Fibroblast of lung (primary cell): ENCODE data around the gene MAP3K7CL. TPM values are rescaled to one million over a fixed set of nuclear protein-coding genes. Genes with fewer than 3 reads are reported as not detected.

Experiments used
- DNase-seq, 2 donors: peaks; one replicate each; pipeline versions ENCODE4 v3.0.0 to v3.0.0-alpha.2; 2010; ENCODE audit warnings: low read depth in 2 of 2
- H2AFZ ChIP-seq: 2 replicates; pipeline ENCODE4 v1.5.1; 2012; ENCODE audit warnings: low read length, control low read depth, inconsistent platforms
- H3K27ac ChIP-seq: 2 replicates; pipeline ENCODE4 v1.5.1; 2011; ENCODE audit warnings: low read length, control low read depth; ENCODE audit not compliant: insufficient read depth
- H3K27me3 ChIP-seq: 2 replicates; pipeline ENCODE4 v1.5.1; 2011; ENCODE audit warnings: mild to moderate bottlenecking, low read length; ENCODE audit not compliant: control insufficient read depth, insufficient read depth
- H3K36me3 ChIP-seq: 2 replicates; pipeline ENCODE4 v1.5.1; 2011; ENCODE audit warnings: low read length; ENCODE audit not compliant: control insufficient read depth, insufficient read depth
- H3K4me1 ChIP-seq: 2 replicates; pipeline ENCODE4 v1.5.1; 2011; ENCODE audit warnings: low read length; ENCODE audit not compliant: control insufficient read depth, insufficient read depth; ENCODE audit errors: extremely low read depth
- H3K4me2 ChIP-seq: 2 replicates; pipeline ENCODE4 v1.5.1; 2011; ENCODE audit warnings: low read length, control low read depth; ENCODE audit not compliant: insufficient read depth; ENCODE audit errors: extremely low read depth
- H3K4me3 ChIP-seq, 4 experiments: fragments of 200-600 bp in 1 of 4; sonication (generic) in 1 of 4; replicated peaks in 1 of 4; 2 replicates each; pipeline ENCODE4 v1.5.1; 2011 to 2016; ENCODE audit warnings: low read length in 4 of 4, low read depth in 3 of 4, mild to moderate bottlenecking in 3 of 4, control low read depth in 2 of 4, inconsistent platforms in 1 of 4, mixed read lengths in 1 of 4; ENCODE audit not compliant: insufficient read depth in 1 of 4; ENCODE audit errors: control extremely low read depth in 1 of 4
- H3K79me2 ChIP-seq: 2 replicates; pipeline ENCODE4 v1.5.1; 2012; ENCODE audit warnings: mild to moderate bottlenecking, low read length, inconsistent platforms; ENCODE audit not compliant: control insufficient read depth, insufficient read depth
- H3K9ac ChIP-seq: 2 replicates; pipeline ENCODE4 v1.5.1; 2011; ENCODE audit warnings: mild to moderate bottlenecking, low read length, control low read depth; ENCODE audit not compliant: insufficient read depth
- H3K9me3 ChIP-seq: 2 replicates; pipeline ENCODE4 v1.5.1; 2012; ENCODE audit warnings: low read depth, low read length; ENCODE audit not compliant: control insufficient read depth, insufficient read depth
- H4K20me1 ChIP-seq: 2 replicates; pipeline ENCODE4 v1.5.1; 2011; ENCODE audit warnings: low read length; ENCODE audit not compliant: control insufficient read depth, insufficient read depth; ENCODE audit errors: extremely low read depth
- CTCF ChIP-seq, 2 donors: IDR thresholded peaks in 1 of 2; conservative IDR thresholded peaks in 1 of 2; 1 replicate in 1 of 2; 2 replicates in 1 of 2; pipeline ENCODE4 v1.5.1; 2011 to 2012; ENCODE audit warnings: low read length in 2 of 2, control low read depth in 1 of 2, inconsistent platforms in 1 of 2, low read depth in 1 of 2, mild to moderate bottlenecking in 1 of 2
- EZH2 ChIP-seq: IDR thresholded peaks from 2 replicates; pipeline ENCODE4 v1.5.1; 2012; ENCODE audit warnings: low read length, control low read depth, mild to moderate bottlenecking; ENCODE audit errors: missing control alignments
- polyA plus RNA-seq, 2 donors: library from polyadenylated mRNA; depleted of rRNA in 1 of 2; stranded (reverse) in 1 of 2; unstranded in 1 of 2; fragments of >200 nt; gene quantifications; 2 replicates each; pipeline ENCODE4 v1.2.1, GENCODE V29; 2011 to 2012; ENCODE audit warnings: missing spikeins in 1 of 2
- total RNA-seq: library from RNA; depleted of rRNA; stranded (reverse); fragments of >200 nt; gene quantifications from 2 replicates; pipeline ENCODE4 v1.2.1, GENCODE V29; 2014

The MAP3K7CL gene
- total and polyA plus RNA-seq, 2 donors (not counting 1 experiment from before 2014, with no cell fraction given) = 58.3 to 176 TPM

GRCh38 chr21:29218749-29219148, 88.3 kb downstream of the MAP3K7CL start:
- Histone ChIP-seq H3K9ac (no peak overlapping the region), H3K27ac (no peak overlapping the region)

GRCh38 chr21:29219165-29219770, 88.8 kb downstream of the MAP3K7CL start:
- Histone ChIP-seq H3K27me3 (no peaks in the 10 kb centered on the region), H2AFZ (no peak overlapping the region), H3K4me1 (no peaks in the 10 kb centered on the region), H3K27ac (no peak overlapping the region), H3K79me2 (no peaks in the 10 kb centered on the region), H3K4me3 (no peak overlapping the region), H3K4me2 (no peak overlapping the region), H3K9ac (no peak overlapping the region), H4K20me1 (no peaks in the 10 kb centered on the region), H3K36me3 (no peaks in the 10 kb centered on the region), H3K9me3 (no peaks in the 10 kb centered on the region)
- DNase-seq = peak in 1 of 2 donors; percentile 51
- no peak for TF ChIP-seq EZH2
- no peak for TF ChIP-seq CTCF (conservative IDR thresholded peaks at IDR 0.05 in 1 of 2, IDR thresholded peaks at IDR 0.05 in 1 of 2; ENCODE audit: low read depth in 1 of 2, low read length in 2 of 2)

More at GRCh38 chr21:29218749-29219148, 88.3 kb downstream of the MAP3K7CL start:
- Histone ChIP-seq H3K9me3 (no peaks in the 10 kb centered on the region), H3K4me1 (no peaks in the 10 kb centered on the region), H3K27me3 (no peaks in the 10 kb centered on the region), H3K36me3 (no peaks in the 10 kb centered on the region), H2AFZ (no peak overlapping the region), H3K4me2 (no peak overlapping the region), H3K79me2 (no peaks in the 10 kb centered on the region), H3K4me3 (no peak overlapping the region), H4K20me1 (no peaks in the 10 kb centered on the region)
- no peak for DNase-seq
- TF ChIP-seq EZH2 (no peak), CTCF (conservative IDR thresholded peaks at IDR 0.05 in 1 of 2, IDR thresholded peaks at IDR 0.05 in 1 of 2; ENCODE audit: low read depth in 1 of 2, low read length in 2 of 2) (no peak)

- Histone ChIP-seq H3K4me3 (no peak overlapping the region), H3K36me3 (no peaks in the 10 kb centered on the region), H3K4me2 (no peak overlapping the region), H3K4me1 (no peaks in the 10 kb centered on the region), H3K27me3 (no peaks in the 10 kb centered on the region), H3K27ac (no peak overlapping the region), H3K9me3 (no peaks in the 10 kb centered on the region), H3K79me2 (no peaks in the 10 kb centered on the region), H3K9ac (no peak overlapping the region), H2AFZ (no peak overlapping the region), H4K20me1 (no peaks in the 10 kb centered on the region)
- TF ChIP-seq EZH2 = no peak
- TF ChIP-seq CTCF (conservative IDR thresholded peaks at IDR 0.05 in 1 of 2, IDR thresholded peaks at IDR 0.05 in 1 of 2; ENCODE audit: low read depth in 1 of 2, low read length in 2 of 2) = no peak
- peak; percentile 63 to 100 for DNase-seq
Observed at GRCh38 chr21:29221253-29221744, 90.9 kb downstream of the MAP3K7CL start.
